ENCODE results near the gene SEC14L2. TPM values are rescaled to one million over a fixed set of nuclear protein-coding genes. Genes with fewer than 3 reads are reported as not detected.

SEC14L2 gene
- total and polyA plus RNA-seq, 2 of the 8 experiments (the other 6 are each of a cell fraction or from before 2014, with no cell fraction given): 2.8 to 3.2 TPM

DNA sequence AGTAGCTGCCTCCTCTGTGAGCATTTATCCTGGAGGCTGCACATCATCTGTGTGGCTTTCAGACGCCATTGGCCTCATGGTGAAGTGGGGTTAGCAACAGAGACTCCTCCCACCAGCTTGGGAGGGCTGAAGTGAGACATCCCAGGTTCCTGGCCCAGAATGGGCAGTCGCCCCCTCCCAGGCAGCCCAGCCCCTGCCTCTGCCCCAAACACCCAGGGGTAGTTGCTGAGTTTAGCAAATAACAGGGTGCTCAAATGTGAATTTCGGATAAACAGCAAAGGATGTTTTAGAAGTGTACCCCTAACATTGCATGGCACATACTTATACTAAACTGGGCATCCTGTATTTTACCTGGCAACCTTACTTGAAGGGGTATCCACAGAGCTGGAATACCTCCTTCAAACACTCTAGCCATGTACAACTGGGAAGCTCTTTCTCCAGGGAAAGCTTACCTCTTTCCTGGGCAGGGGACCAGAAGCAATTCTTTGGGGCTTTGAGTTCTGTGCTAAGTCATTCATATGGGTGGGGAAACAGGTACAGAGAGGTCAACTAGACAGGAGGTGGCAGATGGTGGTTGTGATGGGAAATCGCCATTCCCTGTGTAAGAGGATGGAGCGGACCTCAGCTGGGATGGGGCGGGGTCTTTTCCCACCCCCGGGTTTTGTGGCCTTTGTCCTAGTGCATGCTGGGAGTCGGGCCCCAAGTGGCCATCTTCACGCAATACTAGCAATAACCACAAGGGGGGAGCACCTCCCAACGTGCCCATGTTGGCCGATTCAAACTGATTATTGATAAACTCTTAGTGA is 48.0 kb downstream of the SEC14L2 start:
- ChIA-PET CTCF (ENCODE audit: partially characterized antibody) (interaction anchor here (0.8 to 4.9 kb wide), 37 partner anchors 8 to 446 kb away, joined by 3 to 69 read pairs (median 4); partner anchors contain the start of genes RNF215, SEC14L2 and SEC14L3), POLR2A (ENCODE audit: partially characterized antibody) (interaction anchor here (0.9 to 4.8 kb wide), 10 partner anchors 9 to 162 kb away, joined by 3 to 27 read pairs (median 4); partner anchors contain the start of genes CASTOR1, CCDC157, MTFP1 and SF3A1)
- Histone ChIP-seq H2AK5ac (ENCODE audit: low read depth, low read length) (no peak overlapping the region), H3K27ac (ENCODE audit: low read depth, low read length) (no peak overlapping the region), H4K5ac (ENCODE audit: insufficient read length, low read depth, low read length) (no peak overlapping the region), H2BK5ac (ENCODE audit: low read depth, low read length) (no peak overlapping the region), H3K56ac (replicated peaks; ENCODE audit: insufficient read length, low read depth, low read length) (no peak overlapping the region), H2AFZ (ENCODE audit: low read length) (peak overlapping the region; percentile 99), H4K20me1 (replicated peaks in 1 of 2; ENCODE audit: control insufficient read depth in 1 of 2, insufficient read depth in 2 of 2, low read length in 2 of 2) (no peaks in the 10 kb centered on the region), H3K23ac (ENCODE audit: insufficient read length) (no peak overlapping the region), H3K9ac (replicated peaks in 1 of 4; ENCODE audit: extremely low read depth in 1 of 4, low read depth in 3 of 4, low read length in 3 of 4) (no peak overlapping the region), H3K79me2 (ENCODE audit: control insufficient read depth in 1 of 2, insufficient read depth in 2 of 2, low read length in 2 of 2) (no peaks in the 10 kb centered on the region), H2BK20ac (ENCODE audit: low read length) (no peak overlapping the region), H3K23me2 (ENCODE audit: low read depth, low read length) (0 out of 2 replicates have a peak, but pooled peaks cover 2% of the 10 kb centered on the region), H2BK12ac (ENCODE audit: low read depth, low read length) (no peak overlapping the region), H3K79me1 (ENCODE audit: low read depth, low read length) (no peaks in the 10 kb centered on the region), H4K91ac (replicated peaks; ENCODE audit: insufficient read length, low read length) (peak overlapping the region; percentile 23), H2BK15ac (ENCODE audit: low read length) (peak overlapping the region; percentile 37; the same call in 1 of the 2 replicates), H3K4me3 (ENCODE audit: extremely low read depth in 1 of 4, insufficient read depth in 2 of 4, low read depth in 3 of 4, low read length in 4 of 4) (peak overlapping the region in 2 of 4 experiments; percentile 16 to 42; a peak in 4 of 8 replicates), H3K4me1 (replicated peaks in 1 of 4; ENCODE audit: control insufficient read depth in 3 of 4, insufficient read depth in 4 of 4, low read length in 3 of 4) (peaks cover 0 to 5% (median 5%) of the 10 kb centered on the region in 4 experiments; a peak in 6 of 7 replicates), H3K14ac (ENCODE audit: insufficient read length) (no peak overlapping the region), H3K18ac (ENCODE audit: extremely low read depth, low read length) (peak overlapping the region; percentile 71), H3K4me2 (ENCODE audit: insufficient read depth in 1 of 2, low read depth in 2 of 2, low read length in 2 of 2) (peak overlapping the region; percentile 50 to 56), H3K36me3 (ENCODE audit: control insufficient read depth in 2 of 4, insufficient read depth in 4 of 4, low read length in 3 of 4) (no peaks in the 10 kb centered on the region), H3K27me3 (replicated peaks in 1 of 4; ENCODE audit: control insufficient read depth in 3 of 4, extremely low read depth in 1 of 4, insufficient read depth in 3 of 4, low read length in 3 of 4) (no peaks in the 10 kb centered on the region), H4K8ac (ENCODE audit: extremely low read depth, insufficient read depth, low read length) (no peak overlapping the region), H2BK120ac (replicated peaks; ENCODE audit: low read depth, low read length) (no peak overlapping the region), H3K9me3 (ENCODE audit: insufficient read depth in 2 of 2, low read depth in 1 of 2, low read length in 1 of 2) (no peaks in the 10 kb centered on the region), H3K4ac (replicated peaks; ENCODE audit: insufficient read length, low read depth, low read length) (no peak overlapping the region)
- WGBS, 2 experiments (ENCODE audit: extremely low coverage in 1 of 2, insufficient coverage in 1 of 2, insufficient read length in 1 of 2, insufficient replicate concordance in 2 of 2, low coverage in 1 of 2, low lambda C conversion rate in 2 of 2, missing lambda C conversion rate in 1 of 2): 29% methylated on average over 11 of the region's 11 CpGs; no CpG with 5 or more reads in 1 of the 2 experiments
- peak; percentile 59 to 91 for DNase-seq (ENCODE audit: low read depth in 1 of 2, low spot score in 2 of 2)
- peak; percentile 81 for FAIRE-seq
- no peak for TF ChIP-seq EP300 (IDR thresholded peaks at IDR 0.05; ENCODE audit: borderline replicate concordance in 1 of 2, low read depth in 2 of 2, low read length in 2 of 2)
- TF ChIP-seq CEBPB (IDR thresholded peaks at IDR 0.05; ENCODE audit: low read depth, low read length): peak; percentile 53; the same call in 1 of the 2 replicates
- no peak for TF ChIP-seq CHD1 (IDR thresholded peaks at IDR 0.05; ENCODE audit: low read depth, low read length)
- TF ChIP-seq JUND (IDR thresholded peaks at IDR 0.05; ENCODE audit: low read length): peak; percentile 55
- no peak for TF ChIP-seq TCF12 (IDR thresholded peaks at IDR 0.05; ENCODE audit: low read depth, low read length)
- no peak for TF ChIP-seq PHF8 (conservative IDR thresholded peaks at IDR 0.05; ENCODE audit: low read depth, low read length)
- TF ChIP-seq CHD2 (IDR thresholded peaks at IDR 0.05; ENCODE audit: low read length): 0 out of 2 replicates have a peak, but pooled peaks have one; percentile 31
- no peak for TF ChIP-seq POU5F1 (IDR thresholded peaks at IDR 0.05; ENCODE audit: low read depth, low read length)
- TF ChIP-seq CBX5 (IDR thresholded peaks at IDR 0.05; ENCODE audit: low read depth, low read length): no peak
- TF ChIP-seq KDM4A (IDR thresholded peaks at IDR 0.05; ENCODE audit: low read depth, low read length, severe bottlenecking): no peak
- no peak for TF ChIP-seq RBBP5 (IDR thresholded peaks at IDR 0.05; ENCODE audit: borderline replicate concordance, low read depth, low read length)
- no peak for TF ChIP-seq NANOG (IDR thresholded peaks at IDR 0.05; ENCODE audit: insufficient read depth, low read depth, low read length, poor library complexity, severe bottlenecking)
